SU-DHL-6 (cell line): ENCODE results near the gene CAAP1.
"Not testable (repeated sequence)": the region's sequence is repeated elsewhere in the genome, so short reads cannot be mapped to it uniquely, and the experiment has no call there.

ENCODE experiments used
- H2AFZ ChIP-seq: fragments of 200-600 bp; sonication (generic); 2 replicates; pipeline ENCODE4 v1.6.1; 2014; ENCODE audit warnings: low read depth, mild to moderate bottlenecking, moderate library complexity, mixed read lengths, antibody characterized with exemption, low read length; ENCODE audit not compliant: severe bottlenecking
- H3F3A ChIP-seq: fragments of 200-600 bp; shearing (Covaris generic); 2 replicates; pipeline ENCODE4 v1.6.0; 2016; ENCODE audit warnings: antibody characterized with exemption, mild to moderate bottlenecking; ENCODE audit not compliant: insufficient read depth
- H3K27ac ChIP-seq: fragments of 200-600 bp; sonication (generic); 2 replicates; pipeline ENCODE4 v1.5.1; 2016; ENCODE audit warnings: low read depth, mild to moderate bottlenecking, low read length, moderate library complexity, mixed read lengths
- H3K27me3 ChIP-seq: fragments of 200-600 bp; sonication (generic), shearing (Covaris generic); 2 replicates; pipeline ENCODE4 v1.6.0; 2014; ENCODE audit warnings: mild to moderate bottlenecking, low read length
- H3K36me3 ChIP-seq: fragments of 200-600 bp; sonication (generic); 2 replicates; pipeline ENCODE4 v1.6.1; 2014; ENCODE audit warnings: mild to moderate bottlenecking, low read length, mixed read lengths
- H3K4me2 ChIP-seq: fragments of 300-600, 200-600 bp; shearing (Covaris generic), sonication (generic); 2 replicates; pipeline ENCODE4 v1.6.0; 2014; ENCODE audit warnings: low read length, low read depth, mild to moderate bottlenecking; ENCODE audit not compliant: poor library complexity, severe bottlenecking
- H3K4me3 ChIP-seq: fragments of 200-600 bp; sonication (generic); 2 replicates; pipeline ENCODE4 v1.5.1; 2014; ENCODE audit warnings: antibody characterized with exemption, low read length, mild to moderate bottlenecking, mixed read lengths; ENCODE audit not compliant: insufficient read depth, poor library complexity, severe bottlenecking
- H3K79me2 ChIP-seq: fragments of 200-600 bp; sonication (generic); 2 replicates; pipeline ENCODE4 v1.6.1; 2014; ENCODE audit warnings: mild to moderate bottlenecking, low read length, moderate library complexity; ENCODE audit not compliant: insufficient read depth
- H3K9ac ChIP-seq: fragments of 200-600 bp; sonication (generic); 2 replicates; pipeline ENCODE4 v1.7.0; 2014; ENCODE audit warnings: mild to moderate bottlenecking, low read length
- H3K9me2 ChIP-seq: fragments of 200-600 bp; sonication (generic); replicated peaks from 2 replicates; pipeline ENCODE4 v1.6.1; 2014; ENCODE audit warnings: low read length; ENCODE audit not compliant: insufficient read depth
- H3K9me3 ChIP-seq: fragments of 200-600 bp; sonication (generic); 2 replicates; pipeline ENCODE4 v1.6.1; 2014; ENCODE audit warnings: low read length, mixed read lengths; ENCODE audit not compliant: insufficient read depth
- H4K20me1 ChIP-seq: fragments of 200-600 bp; sonication (generic); 2 replicates; pipeline ENCODE4 v1.6.1; 2014; ENCODE audit warnings: low read depth, mild to moderate bottlenecking, antibody characterized with exemption, low read length, moderate library complexity, mixed read lengths
- CTCF ChIP-seq: fragments of 200-600 bp; sonication (generic); IDR thresholded peaks from one replicate; pipeline ENCODE4 v1.5.1; 2017; ENCODE audit warnings: antibody characterized with exemption, mild to moderate bottlenecking, low read length, moderate library complexity; ENCODE audit not compliant: insufficient read depth, poor library complexity, severe bottlenecking
- EZH2phosphoT487 ChIP-seq: fragments of 200-600 bp; sonication (generic), shearing (Covaris generic); conservative IDR thresholded peaks from 2 replicates; pipeline ENCODE4 v1.6.1; 2018; ENCODE audit warnings: mild to moderate bottlenecking, antibody characterized with exemption, low read length, moderate library complexity, mixed read lengths

The CAAP1 gene

GRCh38 chr9:26856413-26857032 lies 36.1 kb downstream of the CAAP1 start:
- peaks cover 30% of the 10 kb centered on the region for H3K36me3 ChIP-seq
- TF ChIP-seq CTCF (peak; percentile 71), EZH2phosphoT487 (no peak)

GRCh38 chr9:26850995-26851394 lies 41.6 kb downstream of the CAAP1 start:
- H3F3A ChIP-seq: no peaks in the 10 kb centered on the region
- TF ChIP-seq EZH2phosphoT487 (no peak), CTCF (no peak)
- no peaks in the 10 kb centered on the region for H4K20me1 ChIP-seq
- H3K4me3 ChIP-seq: no peak overlapping the region
- H3K4me2 ChIP-seq: no peak overlapping the region
- H3K27me3 ChIP-seq: no peaks in the 10 kb centered on the region
- H3K9me2 ChIP-seq: no peaks in the 10 kb centered on the region
- H3K9me3 ChIP-seq: no peaks in the 10 kb centered on the region
- no peak overlapping the region for H2AFZ ChIP-seq
- no peak overlapping the region for H3K9ac ChIP-seq
- H3K79me2 ChIP-seq: 0 out of 2 replicates have a peak, but pooled peaks cover 4% of the 10 kb centered on the region
- peaks cover 16% of the 10 kb centered on the region for H3K36me3 ChIP-seq
- H3K27ac ChIP-seq: no peak overlapping the region

More at GRCh38 chr9:26856413-26857032, 36.1 kb downstream of the CAAP1 start:
- Histone ChIP-seq H3K9ac (no peak overlapping the region), H3K27ac (no peak overlapping the region), H3K4me2 (no peak overlapping the region), H3K27me3 (no peaks in the 10 kb centered on the region), H3K4me3 (no peak overlapping the region), H3K79me2 (0 out of 2 replicates have a peak, but pooled peaks cover 4% of the 10 kb centered on the region), H3F3A (peaks cover 6% of the 10 kb centered on the region; the same call in 1 of the 2 replicates), H2AFZ (no peak overlapping the region), H3K9me2 (no peaks in the 10 kb centered on the region), H3K9me3 (no peaks in the 10 kb centered on the region), H4K20me1 (no peaks in the 10 kb centered on the region)

GRCh38 chr9:26833792-26834191 lies 58.8 kb downstream of the CAAP1 start:
- H3K4me2 ChIP-seq: no peak overlapping the region
- H3K27ac ChIP-seq: no peak overlapping the region
- no peaks in the 10 kb centered on the region for H3K9me3 ChIP-seq
- TF ChIP-seq CTCF (no peak), EZH2phosphoT487 (no peak)
- no peaks in the 10 kb centered on the region for H4K20me1 ChIP-seq
- H3K79me2 ChIP-seq: no peaks in the 10 kb centered on the region
- no peaks in the 10 kb centered on the region for H3F3A ChIP-seq
- peaks cover 13% of the 10 kb centered on the region for H3K36me3 ChIP-seq
- no peak overlapping the region for H3K4me3 ChIP-seq
- no peak overlapping the region for H2AFZ ChIP-seq
- H3K9me2 ChIP-seq: no peaks in the 10 kb centered on the region
- H3K27me3 ChIP-seq: no peaks in the 10 kb centered on the region
- H3K9ac ChIP-seq: no peak overlapping the region

- H3K36me3 ChIP-seq, H3K4me3 ChIP-seq: not testable (repeated sequence)
These were observed 64.1 kb downstream of the CAAP1 start for GRCh38 chr9:26828391-26828955.

More at GRCh38 chr9:26828391-26828955, 64.1 kb downstream of the CAAP1 start:
- not testable (repeated sequence) for H3K27me3 ChIP-seq, H3K9me3 ChIP-seq, H3K79me2 ChIP-seq, H3K4me2 ChIP-seq, H3K27ac ChIP-seq, H3K9ac ChIP-seq, H4K20me1 ChIP-seq, H2AFZ ChIP-seq, H3F3A ChIP-seq, H3K9me2 ChIP-seq
